Fibroblast of villous mesenchyme (primary cell): Measurements from ENCODE around the gene GTPBP8. TPM values are rescaled to one million over a fixed set of nuclear protein-coding genes. Genes with fewer than 3 reads are reported as not detected.

ENCODE experiments used
- DNase-seq: peaks from one replicate; pipeline ENCODE4 v3.0.0-alpha.2; 2010; ENCODE audit warnings: low read depth
- H3K4me3 ChIP-seq: 2 replicates; pipeline ENCODE4 v1.5.1; 2011; ENCODE audit warnings: low read depth, mild to moderate bottlenecking, low read length
- CTCF ChIP-seq: IDR thresholded peaks from 2 replicates; pipeline ENCODE4 v1.5.1; 2012; ENCODE audit warnings: low read depth, mild to moderate bottlenecking, low read length; ENCODE audit not compliant: insufficient read depth
- total RNA-seq: library from RNA; depleted of rRNA; stranded (reverse); fragments of >200 nt; gene quantifications from 2 replicates; pipeline ENCODE4 v1.2.3, GENCODE V29; 2012

GTPBP8 gene
- total RNA-seq, 1 donor: 44.9 TPM

GRCh38 chr3:113013593-113013992, 22.8 kb downstream of the GTPBP8 start:
- DNase-seq: no peak
- no peak overlapping the region for H3K4me3 ChIP-seq
- TF ChIP-seq CTCF: no peak

GRCh38 chr3:113018536-113019181, 27.9 kb downstream of the GTPBP8 start:
- TF ChIP-seq CTCF: no peak
- peak; percentile 59 for DNase-seq
- H3K4me3 ChIP-seq: peak overlapping the region; percentile 91

GRCh38 chr3:113019182-113020137, 28.7 kb downstream of the GTPBP8 start:
- peak; percentile 90 for DNase-seq
- no peak for TF ChIP-seq CTCF
- peak overlapping the region; percentile 91 for H3K4me3 ChIP-seq

- no peak for TF ChIP-seq CTCF
- DNase-seq: no peak
- no peak overlapping the region for H3K4me3 ChIP-seq
These were observed 30.7 kb downstream of the GTPBP8 start for GRCh38 chr3:113021471-113021870.

- DNase-seq: no peak
- no peak for TF ChIP-seq CTCF
- H3K4me3 ChIP-seq: no peak overlapping the region
These were observed 43.2 kb downstream of the GTPBP8 start for GRCh38 chr3:113034011-113034410.

- peak; percentile 61 for DNase-seq
- no peak overlapping the region for H3K4me3 ChIP-seq
- peak; percentile 93 for TF ChIP-seq CTCF
These were observed 44.7 kb downstream of the GTPBP8 start for GRCh38 chr3:113035387-113035982.
